Large intestine (tissue), 3 donors: ENCODE results near the gene ELMO1. TPM values are rescaled to one million over a fixed set of nuclear protein-coding genes. Genes with fewer than 3 reads are reported as not detected.

Source experiments
- DNase-seq, 2 donors: peaks; one replicate each; pipeline versions ENCODE4 v3.0.0 to v3.0.0-alpha.2; 2013
- H3K27ac ChIP-seq: one replicate; pipeline ENCODE4 v1.5.1; 2013; ENCODE audit warnings: low read length
- H3K27me3 ChIP-seq: 2 replicates; pipeline ENCODE4 v1.6.1; 2013; ENCODE audit warnings: low read length; ENCODE audit not compliant: control insufficient read depth, insufficient read depth
- H3K36me3 ChIP-seq: 2 replicates; pipeline ENCODE4 v1.6.1; 2013; ENCODE audit warnings: low read length; ENCODE audit not compliant: control insufficient read depth, insufficient read depth
- H3K4me1 ChIP-seq: one replicate; pipeline ENCODE4 v1.6.1; 2013; ENCODE audit warnings: low read length; ENCODE audit not compliant: control insufficient read depth, insufficient read depth
- H3K4me3 ChIP-seq: one replicate; pipeline ENCODE4 v1.5.1; 2013; ENCODE audit warnings: low read length
- H3K9me3 ChIP-seq: one replicate; pipeline ENCODE4 v1.6.1; 2013; ENCODE audit warnings: mild to moderate bottlenecking, low read depth, low read length, moderate library complexity; ENCODE audit not compliant: control insufficient read depth
- WGBS: methylation state at CpG from one replicate; pipeline ENCODE4 v1.1.5; 2013; ENCODE audit warnings: low lambda C conversion rate; ENCODE audit not compliant: insufficient coverage; 5-methylcytosine and 5-hydroxymethylcytosine counted together
- polyA plus RNA-seq: library from polyadenylated mRNA; unstranded; fragments of 120-200 nt; gene quantifications from one replicate; pipeline ENCODE4 v1.2.1, GENCODE V29; 2013

The ELMO1 gene
- polyA plus RNA-seq, 1 donor: 9.5 TPM

DNA sequence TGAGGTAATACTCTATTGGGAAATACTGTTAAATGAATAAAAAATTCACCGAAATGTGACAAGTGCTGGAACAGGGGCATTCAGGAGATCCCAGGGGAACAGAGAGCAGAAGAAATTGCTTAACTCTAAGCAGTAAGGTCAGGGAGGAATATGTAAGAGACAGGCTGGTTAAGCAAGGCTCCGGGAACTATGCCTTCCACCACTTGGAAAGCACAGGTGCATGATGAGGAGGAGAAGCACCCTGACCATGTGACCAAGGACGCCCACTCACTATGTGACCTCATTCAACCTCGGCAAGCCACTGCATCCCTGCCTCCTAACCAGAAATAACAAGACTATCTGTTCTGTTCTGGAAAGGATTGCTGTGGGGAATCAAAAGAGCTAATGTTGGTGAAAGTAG, 218.4 kb downstream of the ELMO1 start:
- 63% methylated on average over 3 of the region's 4 CpGs for WGBS
- no peaks in the 10 kb centered on the region for H3K9me3 ChIP-seq
- H3K4me1 ChIP-seq: no peaks in the 10 kb centered on the region
- no peak overlapping the region for H3K27ac ChIP-seq
- H3K27me3 ChIP-seq: peaks cover 4% of the 10 kb centered on the region
- DNase-seq: no peak
- no peak overlapping the region for H3K4me3 ChIP-seq
- no peaks in the 10 kb centered on the region for H3K36me3 ChIP-seq

- no peak for DNase-seq
- Histone ChIP-seq H3K4me3 (no peak overlapping the region), H3K9me3 (no peaks in the 10 kb centered on the region), H3K36me3 (no peaks in the 10 kb centered on the region), H3K4me1 (no peaks in the 10 kb centered on the region), H3K27ac (no peak overlapping the region), H3K27me3 (peaks cover 4% of the 10 kb centered on the region)
- no CpG with 5 or more reads among the region's 1 CpG for WGBS
Measured at GRCh38 chr7:37229381-37229780, 219.3 kb downstream of the ELMO1 start.

DNA sequence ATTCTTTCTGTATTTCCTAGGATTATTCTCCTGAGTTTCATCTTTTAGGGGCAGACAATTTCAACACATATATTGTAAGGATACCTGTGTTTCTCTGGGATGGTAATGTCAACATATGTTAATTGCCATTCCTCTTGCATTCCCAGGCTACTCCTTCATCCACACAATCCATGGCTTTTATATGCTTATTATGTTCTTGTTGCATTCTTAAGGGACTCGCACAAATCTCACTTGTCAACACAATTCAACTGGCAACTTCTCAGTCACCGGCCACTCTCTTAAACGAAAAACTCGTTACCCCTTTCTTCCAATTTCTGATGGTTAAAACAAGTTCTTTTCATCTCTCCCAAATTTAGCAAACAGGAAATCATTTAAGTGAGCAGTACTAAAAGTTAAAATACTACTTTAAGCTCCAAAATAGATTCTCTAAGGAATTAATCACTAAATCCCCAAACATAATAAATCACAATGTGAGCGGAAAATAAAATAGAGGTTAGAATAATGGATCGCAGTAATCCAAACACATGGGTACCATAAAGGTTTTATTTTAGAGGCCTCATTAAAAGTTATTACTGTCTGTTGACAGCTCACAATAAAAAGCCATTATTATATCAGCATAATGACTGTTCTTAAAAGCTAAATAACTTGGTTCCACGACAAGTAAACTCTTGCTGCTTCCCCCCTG, 223.2 kb downstream of the ELMO1 start:
- no peak overlapping the region for H3K4me3 ChIP-seq
- WGBS: 65% methylated on average over 5 of the region's 7 CpGs
- no peaks in the 10 kb centered on the region for H3K9me3 ChIP-seq
- H3K36me3 ChIP-seq: no peaks in the 10 kb centered on the region
- no peak for DNase-seq
- no peak overlapping the region for H3K27ac ChIP-seq
- peaks cover 4% of the 10 kb centered on the region for H3K27me3 ChIP-seq
- no peaks in the 10 kb centered on the region for H3K4me1 ChIP-seq

GRCh38 chr7:37224746-37225145, 223.9 kb downstream of the ELMO1 start:
- Histone ChIP-seq H3K4me1 (no peaks in the 10 kb centered on the region), H3K27me3 (peaks cover 4% of the 10 kb centered on the region), H3K9me3 (no peaks in the 10 kb centered on the region), H3K27ac (no peak overlapping the region), H3K36me3 (no peaks in the 10 kb centered on the region), H3K4me3 (no peak overlapping the region)
- WGBS: no CpG with 5 or more reads among the region's 10 CpGs
- DNase-seq: no peak

DNA sequence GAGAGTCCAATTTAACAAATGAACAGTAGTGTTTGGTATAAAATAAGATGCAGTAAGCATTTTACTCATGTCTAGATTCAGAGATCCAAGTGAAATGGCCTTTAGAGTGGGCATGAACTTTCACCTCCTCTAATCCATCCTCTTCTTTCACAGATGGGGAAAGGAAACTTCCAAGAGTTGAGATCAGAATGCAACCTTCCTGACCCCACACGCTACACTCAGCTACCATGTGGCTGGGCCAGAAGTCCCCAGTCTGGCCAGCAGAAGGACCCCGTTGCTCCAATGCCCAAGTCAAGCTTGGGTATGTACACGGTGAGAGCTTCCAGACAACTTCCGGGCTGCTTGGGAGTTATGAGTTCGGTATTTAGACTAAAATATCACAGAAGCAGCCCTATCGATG, 228.0 kb downstream of the ELMO1 start:
- Histone ChIP-seq H3K9me3 (no peaks in the 10 kb centered on the region), H3K36me3 (no peaks in the 10 kb centered on the region), H3K4me3 (no peak overlapping the region), H3K4me1 (no peaks in the 10 kb centered on the region), H3K27ac (no peak overlapping the region), H3K27me3 (no peaks in the 10 kb centered on the region)
- no peak for DNase-seq
- no CpG with 5 or more reads among the region's 6 CpGs for WGBS

GRCh38 chr7:37218956-37219355, 229.7 kb downstream of the ELMO1 start:
- no CpG with 5 or more reads among the region's 3 CpGs for WGBS
- no peaks in the 10 kb centered on the region for H3K36me3 ChIP-seq
- DNase-seq: no peak
- H3K27me3 ChIP-seq: no peaks in the 10 kb centered on the region
- no peak overlapping the region for H3K27ac ChIP-seq
- H3K9me3 ChIP-seq: no peaks in the 10 kb centered on the region
- H3K4me1 ChIP-seq: no peaks in the 10 kb centered on the region
- H3K4me3 ChIP-seq: no peak overlapping the region

DNA sequence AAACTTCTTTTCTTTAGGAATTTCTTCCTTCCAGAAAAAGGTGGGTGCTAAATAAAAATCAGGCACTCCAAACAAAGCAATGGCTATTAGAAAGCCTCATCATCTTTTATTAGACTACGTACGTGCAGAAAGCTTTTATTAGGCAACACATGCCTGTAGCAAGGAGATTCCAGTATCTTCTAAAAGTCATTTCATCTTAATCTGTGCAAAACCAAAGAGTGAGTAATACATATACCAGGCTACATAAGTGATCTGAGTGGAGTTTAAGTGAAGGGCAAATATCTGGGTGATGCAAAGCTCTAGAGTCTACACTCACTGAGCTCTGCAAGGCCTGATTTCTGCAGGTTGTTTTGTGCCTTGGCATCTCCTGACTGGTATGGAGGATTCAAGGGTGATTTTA, 231.7 kb downstream of the ELMO1 start:
- H3K4me3 ChIP-seq: no peak overlapping the region
- WGBS: no CpG with 5 or more reads among the region's 2 CpGs
- H3K4me1 ChIP-seq: no peaks in the 10 kb centered on the region
- no peaks in the 10 kb centered on the region for H3K9me3 ChIP-seq
- H3K27me3 ChIP-seq: no peaks in the 10 kb centered on the region
- H3K36me3 ChIP-seq: no peaks in the 10 kb centered on the region
- no peak for DNase-seq
- no peak overlapping the region for H3K27ac ChIP-seq

DNA sequence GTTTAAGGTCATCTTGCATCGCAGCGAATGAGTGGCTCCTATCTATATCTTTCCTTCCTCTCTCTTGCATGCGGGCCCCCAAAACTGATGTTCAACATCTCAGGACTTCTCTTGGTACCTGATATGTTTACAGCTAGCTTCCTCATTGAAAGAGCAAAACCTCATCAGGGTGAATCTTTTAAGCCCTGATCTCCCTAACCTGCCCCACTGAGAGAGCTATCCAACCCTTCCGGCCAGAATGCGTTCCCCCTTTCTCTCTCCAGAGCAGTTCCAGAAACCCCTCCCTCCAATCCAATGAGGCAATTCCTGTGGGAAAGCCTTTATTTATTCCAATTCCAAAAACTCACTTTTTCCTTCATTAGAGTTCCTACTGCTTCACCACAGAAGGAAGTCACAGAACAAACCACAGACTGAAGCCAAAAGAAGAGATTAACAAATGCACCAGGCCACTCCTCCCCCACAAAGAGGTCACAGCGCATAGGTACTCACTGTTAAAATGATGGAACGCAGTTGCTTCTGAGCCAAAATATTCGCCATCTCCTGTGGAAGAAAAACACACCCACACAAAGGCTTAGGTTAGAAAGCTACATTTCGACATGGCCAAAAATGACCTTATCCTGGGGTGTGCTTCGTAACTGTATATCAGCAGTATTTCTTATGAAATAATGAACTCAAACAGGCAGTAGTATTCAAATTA, 232.4 kb downstream of the ELMO1 start:
- no peak overlapping the region for H3K27ac ChIP-seq
- DNase-seq: no peak
- 76% methylated on average over 2 of the region's 10 CpGs for WGBS

DNA sequence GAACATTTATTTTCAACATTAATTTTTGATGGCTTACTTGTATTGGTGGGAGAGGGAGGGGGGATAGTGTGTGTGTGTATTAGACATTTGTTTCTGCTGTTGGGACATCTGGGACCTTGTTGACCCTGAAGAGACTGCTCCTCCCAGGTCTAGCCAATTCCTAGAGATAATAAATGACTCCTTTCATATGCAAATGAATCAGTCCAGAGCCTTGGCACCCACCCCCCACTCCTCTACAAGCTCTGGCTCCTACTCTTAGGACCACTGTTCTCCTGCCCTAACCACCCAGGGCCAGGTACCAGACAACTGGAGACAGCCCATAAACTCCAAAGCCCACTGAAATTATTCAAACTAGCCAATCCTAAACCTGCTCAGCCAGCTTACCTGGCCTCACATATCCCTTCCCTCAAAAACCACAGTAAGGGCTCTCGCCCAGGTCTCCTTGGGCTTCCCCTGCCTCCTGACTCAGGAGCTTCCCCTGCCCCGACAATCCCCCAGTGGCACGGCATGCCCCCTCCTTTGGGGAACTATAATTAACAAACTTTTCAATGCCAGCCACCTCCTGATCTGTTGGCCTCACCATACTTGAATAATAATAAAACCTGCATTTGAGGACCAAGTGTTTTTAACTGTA, 233.3 kb downstream of the ELMO1 start:
- Histone ChIP-seq H3K4me3 (no peak overlapping the region), H3K27me3 (no peaks in the 10 kb centered on the region), H3K4me1 (no peaks in the 10 kb centered on the region), H3K9me3 (no peaks in the 10 kb centered on the region), H3K36me3 (no peaks in the 10 kb centered on the region), H3K27ac (no peak overlapping the region)
- no peak for DNase-seq
- no CpG with 5 or more reads among the region's 3 CpGs for WGBS

More for the DNA sequence above, 232.4 kb downstream of the ELMO1 start:
- Histone ChIP-seq H3K4me1 (no peaks in the 10 kb centered on the region), H3K4me3 (no peak overlapping the region), H3K27me3 (no peaks in the 10 kb centered on the region), H3K9me3 (no peaks in the 10 kb centered on the region), H3K36me3 (no peaks in the 10 kb centered on the region)

- Histone ChIP-seq H3K9me3 (no peaks in the 10 kb centered on the region), H3K4me1 (no peaks in the 10 kb centered on the region), H3K27me3 (no peaks in the 10 kb centered on the region), H3K27ac (no peak overlapping the region), H3K36me3 (no peaks in the 10 kb centered on the region), H3K4me3 (no peak overlapping the region)
- DNase-seq: peak in 1 of 2 donors; percentile 30
- WGBS: no CpG with 5 or more reads among the region's 8 CpGs
Measured at GRCh38 chr7:37212556-37212955, 236.1 kb downstream of the ELMO1 start.
